Measurements from ENCODE around the gene CNIH1.

CNIH1 gene

DNA sequence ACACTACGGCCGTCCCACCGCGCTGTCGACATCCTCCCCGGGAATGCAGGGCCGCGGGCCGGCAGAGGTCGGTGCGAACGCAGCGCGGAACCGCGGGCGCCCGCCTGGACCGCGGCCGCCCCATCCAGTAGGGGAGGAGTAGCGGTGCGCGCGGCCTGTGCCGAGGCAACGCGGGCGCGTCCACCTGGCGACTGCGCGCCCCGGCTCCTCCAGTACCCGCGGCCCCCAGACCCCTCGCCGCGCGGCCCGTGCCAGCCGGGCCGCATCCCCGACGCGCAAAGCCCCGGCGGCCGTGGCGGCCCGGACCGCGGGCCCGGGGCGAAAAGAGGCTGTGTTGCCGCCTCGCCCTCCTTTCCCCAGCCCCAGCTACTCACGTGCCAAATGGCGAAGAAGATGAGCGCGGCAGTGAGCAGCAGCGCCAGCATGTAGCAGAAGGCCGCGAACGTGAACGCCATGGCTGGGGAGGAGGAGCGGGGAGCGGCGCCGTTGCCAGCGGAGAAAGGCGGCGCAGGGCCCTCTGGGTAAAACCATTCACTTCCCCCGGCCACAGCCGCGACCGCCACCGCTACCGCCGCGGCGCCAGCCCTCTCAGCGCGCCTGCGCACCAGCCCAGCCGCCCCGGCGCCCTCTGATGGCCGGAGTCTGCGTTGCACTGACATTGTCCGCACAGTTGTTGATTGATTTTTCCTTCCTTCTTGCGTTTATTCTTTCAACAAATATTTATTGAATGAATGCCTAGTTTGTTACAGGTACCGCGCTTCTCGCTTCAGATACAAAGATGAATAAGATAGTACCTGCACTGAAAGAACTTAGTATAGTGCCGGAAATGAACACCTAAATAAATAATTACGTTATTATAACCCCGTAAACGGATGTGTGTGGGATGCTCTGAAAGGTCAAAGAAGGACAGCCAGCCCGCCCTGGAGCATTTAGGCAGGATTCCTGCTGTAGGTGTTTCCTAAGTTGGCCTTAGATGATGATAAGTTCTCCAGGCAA is at the start of gene CNIH1:
CNIH1 (minus strand) TSS at position 502 of the 996 bp plus-strand sequence; CDS start at position 455, 47 bp downstream.
- peaks cover 15 to 21% of the 10 kb centered on the region in 2 donors for H3K4me1 ChIP-seq (ENCODE audit: control insufficient read depth in 1 of 2, insufficient read depth in 2 of 2, low read length in 2 of 2)
- H3K9me3 ChIP-seq (ENCODE audit: control insufficient read depth in 1 of 2, low read length in 2 of 2) = no peaks in the 10 kb centered on the region
- H3K4me3 ChIP-seq (ENCODE audit: low read depth in 1 of 2, low read length in 2 of 2) = peak within 1 kb of the TSS; percentile 84 to 92
- no peaks in the 10 kb centered on the region for H3K36me3 ChIP-seq (ENCODE audit: control insufficient read depth in 1 of 2, insufficient read depth in 2 of 2, low read length in 2 of 2)
- H3K9ac ChIP-seq (ENCODE audit: low read depth in 1 of 2, low read length in 2 of 2) = peak within 1 kb of the TSS; percentile 83 to 88
- peak within 1 kb of the TSS; percentile 89 for H3K27ac ChIP-seq (ENCODE audit: low read depth, low read length)
- H3K27me3 ChIP-seq (ENCODE audit: control insufficient read depth in 1 of 2, insufficient read depth in 2 of 2, low read length in 2 of 2) = no peaks in the 10 kb centered on the region

DNA sequence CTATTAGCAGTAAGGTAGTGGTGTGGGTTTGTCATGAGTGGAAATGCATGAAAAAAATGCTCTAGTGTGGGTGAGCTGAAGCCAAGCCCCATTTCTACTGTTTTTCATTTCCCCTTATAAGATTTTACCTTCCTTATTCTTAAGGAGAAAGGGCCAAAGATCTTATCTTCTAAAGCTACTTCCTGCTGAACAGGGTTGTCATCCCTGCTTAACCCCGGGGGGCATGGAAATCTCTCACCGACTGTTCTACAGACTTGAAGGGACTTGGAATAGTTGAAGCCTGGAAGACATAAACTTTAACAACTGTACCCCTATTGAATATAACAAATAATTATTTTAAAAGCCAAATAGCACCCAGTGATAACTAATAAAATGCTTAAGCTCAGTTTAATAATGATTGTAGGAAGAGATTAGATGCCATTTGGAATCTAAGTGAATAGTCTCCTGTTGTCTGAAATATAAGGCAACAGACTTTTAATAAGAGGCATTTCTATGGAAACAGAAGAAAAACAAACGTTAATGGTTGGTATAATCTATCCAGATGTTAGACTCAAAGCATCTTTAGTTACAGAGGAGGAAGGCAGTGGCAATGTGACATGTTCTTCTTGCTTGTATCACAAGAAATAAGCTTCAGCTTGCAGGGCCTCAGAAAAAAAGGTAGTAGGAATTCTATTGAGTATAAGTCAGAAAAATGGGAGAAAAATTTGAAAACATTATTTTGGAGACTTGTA is 49.4 kb upstream of the CNIH1 start:
- H3K27ac ChIP-seq (ENCODE audit: low read depth, low read length) = no peak overlapping the region
- H3K9ac ChIP-seq (ENCODE audit: low read depth in 1 of 2, low read length in 2 of 2) = no peak overlapping the region
- H3K27me3 ChIP-seq (ENCODE audit: control insufficient read depth in 1 of 2, insufficient read depth in 2 of 2, low read length in 2 of 2) = no peaks in the 10 kb centered on the region
- H3K36me3 ChIP-seq (ENCODE audit: control insufficient read depth in 1 of 2, insufficient read depth in 2 of 2, low read length in 2 of 2) = no peaks in the 10 kb centered on the region
- no peaks in the 10 kb centered on the region for H3K9me3 ChIP-seq (ENCODE audit: control insufficient read depth in 1 of 2, low read length in 2 of 2)
- H3K4me1 ChIP-seq (ENCODE audit: control insufficient read depth in 1 of 2, insufficient read depth in 2 of 2, low read length in 2 of 2) = peaks cover 21 to 24% of the 10 kb centered on the region in 2 donors
- H3K4me3 ChIP-seq (ENCODE audit: low read depth in 1 of 2, low read length in 2 of 2) = no peak overlapping the region

DNA sequence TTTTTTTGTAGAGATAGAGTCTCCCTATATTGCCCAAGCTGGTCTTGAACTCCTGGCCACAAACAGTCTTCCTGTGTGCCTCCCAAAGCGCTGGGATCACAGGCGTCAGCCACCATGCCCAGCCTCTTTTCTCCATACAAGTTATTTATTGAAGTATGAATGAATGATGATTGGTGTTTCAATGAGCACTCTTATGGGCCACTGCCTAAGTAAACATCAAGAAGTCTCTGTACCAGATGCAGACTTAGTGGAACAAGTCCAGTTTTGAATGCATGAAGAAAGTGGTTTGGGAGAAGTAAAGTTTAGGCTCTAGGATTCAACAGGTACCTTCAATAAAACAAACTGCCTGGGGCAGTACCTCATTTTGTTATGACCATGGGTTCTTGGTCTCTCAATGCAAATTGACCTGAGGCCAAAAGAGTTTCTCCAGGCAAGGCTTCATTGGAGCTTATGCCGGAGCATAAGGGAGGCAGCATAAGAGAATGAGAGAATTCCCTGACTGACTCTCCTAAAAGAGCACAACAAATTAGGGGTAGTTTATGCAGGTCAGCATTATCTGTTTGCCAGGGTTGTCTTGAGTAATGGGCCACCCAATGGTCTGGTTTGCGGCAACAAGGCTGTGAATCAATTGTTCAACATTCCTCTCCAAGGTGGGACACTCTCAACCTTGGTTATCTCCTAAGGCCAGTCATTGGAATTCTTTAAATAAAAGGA is 48.7 kb upstream of the CNIH1 start:
- Histone ChIP-seq H3K36me3 (ENCODE audit: control insufficient read depth in 1 of 2, insufficient read depth in 2 of 2, low read length in 2 of 2) (no peaks in the 10 kb centered on the region), H3K27me3 (ENCODE audit: control insufficient read depth in 1 of 2, insufficient read depth in 2 of 2, low read length in 2 of 2) (no peaks in the 10 kb centered on the region), H3K4me1 (ENCODE audit: control insufficient read depth in 1 of 2, insufficient read depth in 2 of 2, low read length in 2 of 2) (peaks cover 21 to 24% of the 10 kb centered on the region in 2 donors), H3K9me3 (ENCODE audit: control insufficient read depth in 1 of 2, low read length in 2 of 2) (no peaks in the 10 kb centered on the region), H3K27ac (ENCODE audit: low read depth, low read length) (no peak overlapping the region), H3K4me3 (ENCODE audit: low read depth in 1 of 2, low read length in 2 of 2) (peak overlapping the region; percentile 71 to 88), H3K9ac (ENCODE audit: low read depth in 1 of 2, low read length in 2 of 2) (peak overlapping the region in 1 of 2 donors; percentile 63)

DNA sequence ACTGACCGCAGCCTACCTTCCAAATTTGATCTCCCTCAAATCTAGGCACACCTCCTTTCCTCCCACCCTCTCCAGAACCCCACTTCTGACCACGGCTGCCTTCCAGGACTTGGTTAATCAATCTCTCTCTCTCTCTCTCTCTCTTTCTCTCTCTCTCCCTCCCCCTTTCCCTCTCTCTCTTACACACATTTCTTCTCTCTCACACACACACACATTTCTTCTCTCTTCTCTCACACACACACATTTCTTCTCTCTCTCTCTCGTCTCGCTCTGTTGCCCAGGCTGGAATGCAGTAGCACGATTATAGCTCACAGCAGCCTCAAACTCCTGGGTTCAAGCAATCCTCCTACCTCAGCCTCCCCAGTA is 48.1 kb upstream of the CNIH1 start:
- Histone ChIP-seq H3K36me3 (ENCODE audit: control insufficient read depth in 1 of 2, insufficient read depth in 2 of 2, low read length in 2 of 2) (no peaks in the 10 kb centered on the region), H3K27me3 (ENCODE audit: control insufficient read depth in 1 of 2, insufficient read depth in 2 of 2, low read length in 2 of 2) (no peaks in the 10 kb centered on the region), H3K9me3 (ENCODE audit: control insufficient read depth in 1 of 2, low read length in 2 of 2) (no peaks in the 10 kb centered on the region), H3K27ac (ENCODE audit: low read depth, low read length) (no peak overlapping the region), H3K4me1 (ENCODE audit: control insufficient read depth in 1 of 2, insufficient read depth in 2 of 2, low read length in 2 of 2) (peaks cover 24 to 25% of the 10 kb centered on the region in 2 donors), H3K9ac (ENCODE audit: low read depth in 1 of 2, low read length in 2 of 2) (peak overlapping the region; percentile 63 to 99), H3K4me3 (ENCODE audit: low read depth in 1 of 2, low read length in 2 of 2) (peak overlapping the region; percentile 71 to 88)

DNA sequence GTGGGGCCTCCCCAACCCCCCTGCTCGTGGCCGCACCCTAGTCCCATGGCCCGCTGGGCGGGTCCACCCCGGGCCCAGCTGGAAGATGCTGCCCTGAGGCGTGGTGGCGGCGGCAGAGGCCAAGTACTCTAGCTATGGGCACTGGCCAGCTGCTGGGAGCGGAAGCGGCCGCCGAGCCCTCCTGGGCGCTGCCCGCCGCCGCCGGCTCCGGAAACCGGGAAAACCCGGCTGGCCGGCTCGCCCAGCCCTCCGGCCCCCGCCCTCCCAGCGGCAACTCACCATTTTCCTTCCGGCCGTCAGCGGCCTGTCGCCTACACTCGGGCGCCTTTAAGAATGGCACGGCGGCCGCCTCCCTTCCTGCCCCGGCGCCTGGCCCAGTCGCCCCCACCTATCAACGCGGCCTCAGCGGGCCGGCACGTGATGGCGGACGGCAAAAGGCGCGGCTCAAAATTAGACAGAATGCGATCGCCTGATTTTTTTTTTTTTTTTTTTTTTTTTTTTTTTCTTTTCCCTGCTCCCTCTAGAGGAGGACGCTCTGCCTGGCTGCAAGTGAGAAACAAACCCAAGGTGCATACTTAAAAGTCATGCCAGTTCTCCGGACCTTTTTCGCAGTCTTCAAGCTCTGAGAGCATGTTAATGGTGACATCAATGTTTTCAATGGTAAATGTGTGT is 47.6 kb upstream of the CNIH1 start, which contains the start of gene GMFB:
GMFB (minus strand) TSS at position 335 of the 672 bp plus-strand sequence; CDS start at position 282, 53 bp downstream.
- no peaks in the 10 kb centered on the region for H3K27me3 ChIP-seq (ENCODE audit: control insufficient read depth in 1 of 2, insufficient read depth in 2 of 2, low read length in 2 of 2)
- H3K4me1 ChIP-seq (ENCODE audit: control insufficient read depth in 1 of 2, insufficient read depth in 2 of 2, low read length in 2 of 2) = peaks cover 26 to 28% of the 10 kb centered on the region in 2 donors

DNA sequence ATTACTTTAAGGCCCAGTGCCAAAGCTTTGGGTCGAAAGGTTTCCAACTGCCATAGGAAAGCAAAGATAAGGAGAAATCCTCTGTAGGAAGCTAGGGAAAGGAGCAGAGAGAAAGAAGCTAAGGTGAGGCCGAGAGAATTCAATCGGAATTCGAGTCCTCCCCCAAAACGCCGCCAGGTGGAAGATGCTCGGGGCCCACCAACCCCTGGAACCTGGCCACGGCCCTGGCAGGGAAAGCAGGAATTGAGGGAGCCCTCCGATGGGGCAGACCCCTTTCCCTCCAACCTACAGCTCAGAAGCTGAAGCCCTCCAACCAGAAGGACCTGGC is 47.1 kb upstream of the CNIH1 start:
- peak overlapping the region; percentile 88 to 95 for H3K4me3 ChIP-seq (ENCODE audit: low read depth in 1 of 2, low read length in 2 of 2)
- peaks cover 31 to 33% of the 10 kb centered on the region in 2 donors for H3K4me1 ChIP-seq (ENCODE audit: control insufficient read depth in 1 of 2, insufficient read depth in 2 of 2, low read length in 2 of 2)
- peak overlapping the region; percentile 85 to 99 for H3K9ac ChIP-seq (ENCODE audit: low read depth in 1 of 2, low read length in 2 of 2)
- H3K36me3 ChIP-seq (ENCODE audit: control insufficient read depth in 1 of 2, insufficient read depth in 2 of 2, low read length in 2 of 2) = no peaks in the 10 kb centered on the region
- peak overlapping the region; percentile 90 for H3K27ac ChIP-seq (ENCODE audit: low read depth, low read length)
- no peaks in the 10 kb centered on the region for H3K9me3 ChIP-seq (ENCODE audit: control insufficient read depth in 1 of 2, low read length in 2 of 2)
- no peaks in the 10 kb centered on the region for H3K27me3 ChIP-seq (ENCODE audit: control insufficient read depth in 1 of 2, insufficient read depth in 2 of 2, low read length in 2 of 2)

More for the DNA sequence above, 47.6 kb upstream of the CNIH1 start, which contains the start of gene GMFB:
- no peaks in the 10 kb centered on the region for H3K36me3 ChIP-seq (ENCODE audit: control insufficient read depth in 1 of 2, insufficient read depth in 2 of 2, low read length in 2 of 2)
- H3K9ac ChIP-seq (ENCODE audit: low read depth in 1 of 2, low read length in 2 of 2) = peak within 1 kb of the TSS; percentile 85 to 99
- peak within 1 kb of the TSS; percentile 90 for H3K27ac ChIP-seq (ENCODE audit: low read depth, low read length)
- H3K4me3 ChIP-seq (ENCODE audit: low read depth in 1 of 2, low read length in 2 of 2) = peak within 1 kb of the TSS; percentile 88 to 95
- no peaks in the 10 kb centered on the region for H3K9me3 ChIP-seq (ENCODE audit: control insufficient read depth in 1 of 2, low read length in 2 of 2)

DNA sequence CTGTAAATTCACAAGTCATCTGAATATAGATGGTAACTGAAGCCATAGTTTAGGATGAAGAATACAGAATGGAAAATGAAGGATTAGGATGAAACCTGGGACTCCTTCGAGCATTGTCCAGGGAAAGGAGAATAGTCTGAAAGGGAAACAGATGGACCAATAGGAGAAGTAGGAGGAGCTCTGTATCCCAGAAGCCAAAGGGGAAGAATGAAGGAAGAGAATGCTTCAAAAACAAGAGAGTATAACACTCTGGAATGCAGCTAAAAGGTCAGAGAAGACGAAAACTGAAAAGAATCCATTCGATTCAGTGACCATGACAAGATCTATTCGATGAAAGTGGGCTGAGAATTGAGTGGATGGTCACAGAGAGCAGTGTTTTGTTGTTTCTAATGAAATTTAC is 46.6 kb upstream of the CNIH1 start:
- Histone ChIP-seq H3K9me3 (ENCODE audit: control insufficient read depth in 1 of 2, low read length in 2 of 2) (no peaks in the 10 kb centered on the region), H3K9ac (ENCODE audit: low read depth in 1 of 2, low read length in 2 of 2) (peak overlapping the region; percentile 85 to 99), H3K27me3 (ENCODE audit: control insufficient read depth in 1 of 2, insufficient read depth in 2 of 2, low read length in 2 of 2) (no peaks in the 10 kb centered on the region), H3K4me3 (ENCODE audit: low read depth in 1 of 2, low read length in 2 of 2) (peak overlapping the region; percentile 88 to 95), H3K36me3 (ENCODE audit: control insufficient read depth in 1 of 2, insufficient read depth in 2 of 2, low read length in 2 of 2) (peaks cover 0 to under 1% of the 10 kb centered on the region in 2 donors), H3K27ac (ENCODE audit: low read depth, low read length) (peak overlapping the region; percentile 90), H3K4me1 (ENCODE audit: control insufficient read depth in 1 of 2, insufficient read depth in 2 of 2, low read length in 2 of 2) (peaks cover 34 to 35% of the 10 kb centered on the region in 2 donors)

DNA sequence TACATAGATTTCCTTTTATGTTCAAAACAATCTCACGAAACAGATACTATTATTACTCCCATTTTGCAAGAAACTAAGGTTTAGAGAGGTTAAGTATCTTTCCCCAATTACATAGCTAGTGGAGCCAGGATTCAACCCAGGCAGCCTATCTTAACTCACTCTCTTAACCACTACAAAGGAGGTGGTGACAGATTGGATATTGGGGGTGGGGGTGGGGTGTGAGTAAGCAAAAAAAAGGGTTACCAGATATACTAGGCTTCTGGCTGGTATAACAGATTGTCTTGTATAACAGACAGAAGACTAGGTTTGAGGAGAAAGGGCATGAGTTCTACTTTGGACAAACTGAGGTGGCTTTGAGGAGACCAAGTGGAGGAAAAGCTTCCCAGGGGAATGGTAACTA is 45.5 kb upstream of the CNIH1 start:
- Histone ChIP-seq H3K27ac (ENCODE audit: low read depth, low read length) (no peak overlapping the region), H3K4me3 (ENCODE audit: low read depth in 1 of 2, low read length in 2 of 2) (no peak overlapping the region), H3K9me3 (ENCODE audit: control insufficient read depth in 1 of 2, low read length in 2 of 2) (no peaks in the 10 kb centered on the region), H3K9ac (ENCODE audit: low read depth in 1 of 2, low read length in 2 of 2) (no peak overlapping the region), H3K36me3 (ENCODE audit: control insufficient read depth in 1 of 2, insufficient read depth in 2 of 2, low read length in 2 of 2) (peaks cover 5 to 10% of the 10 kb centered on the region in 2 donors), H3K27me3 (ENCODE audit: control insufficient read depth in 1 of 2, insufficient read depth in 2 of 2, low read length in 2 of 2) (no peaks in the 10 kb centered on the region), H3K4me1 (ENCODE audit: control insufficient read depth in 1 of 2, insufficient read depth in 2 of 2, low read length in 2 of 2) (peaks cover 34 to 39% of the 10 kb centered on the region in 2 donors)

DNA sequence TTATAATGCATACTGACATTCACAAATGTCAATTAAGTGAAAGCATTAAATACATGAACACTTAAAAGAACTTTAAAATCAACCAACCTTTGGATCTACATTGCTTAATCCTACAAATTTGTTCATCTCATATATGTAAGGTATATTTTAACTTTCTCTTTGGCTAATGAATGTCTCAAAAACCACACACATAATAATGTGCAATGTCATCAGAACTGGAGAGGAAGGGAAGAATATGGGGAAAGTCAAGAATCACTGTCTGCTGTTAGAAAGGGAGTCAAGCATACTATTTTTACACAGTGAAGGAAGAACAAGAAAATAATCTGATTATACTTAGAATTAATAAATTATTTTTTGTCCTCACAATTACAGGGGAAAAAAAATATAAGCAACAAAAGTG is 42.7 kb upstream of the CNIH1 start:
- Histone ChIP-seq H3K27me3 (ENCODE audit: control insufficient read depth in 1 of 2, insufficient read depth in 2 of 2, low read length in 2 of 2) (no peaks in the 10 kb centered on the region), H3K9ac (ENCODE audit: low read depth in 1 of 2, low read length in 2 of 2) (no peak overlapping the region), H3K4me3 (ENCODE audit: low read depth in 1 of 2, low read length in 2 of 2) (peak overlapping the region in 1 of 2 donors; percentile 36), H3K9me3 (ENCODE audit: control insufficient read depth in 1 of 2, low read length in 2 of 2) (no peaks in the 10 kb centered on the region), H3K36me3 (ENCODE audit: control insufficient read depth in 1 of 2, insufficient read depth in 2 of 2, low read length in 2 of 2) (peaks cover 9 to 27% of the 10 kb centered on the region in 2 donors), H3K4me1 (ENCODE audit: control insufficient read depth in 1 of 2, insufficient read depth in 2 of 2, low read length in 2 of 2) (peaks cover 26 to 39% of the 10 kb centered on the region in 2 donors), H3K27ac (ENCODE audit: low read depth, low read length) (no peak overlapping the region)
